ENCODE data around the gene NCF4.

GRCh38 chr22:36912694-36913426, 52.1 kb downstream of the NCF4 start:
- TF ChIP-seq CTCF (conservative IDR thresholded peaks at IDR 0.05) (no peak), ZFX (IDR thresholded peaks at IDR 0.05) (no peak)

Data from C4-2B (cell line).